Retinal pigment epithelial cell (primary cell): Measurements from ENCODE around the gene EWSR1.

Source experiments
- DNase-seq: peaks from one replicate; pipeline ENCODE4 v3.0.0-alpha.2; 2010; ENCODE audit warnings: low read depth
- H3K4me3 ChIP-seq: 2 replicates; pipeline ENCODE4 v1.5.1; 2011; ENCODE audit warnings: mild to moderate bottlenecking, low read length, control low read depth, moderate library complexity
- CTCF ChIP-seq: conservative IDR thresholded peaks from 2 replicates; pipeline ENCODE4 v1.5.1; 2011; ENCODE audit warnings: low read depth, low read length, control low read depth, inconsistent platforms

The EWSR1 gene

GRCh38 chr22:29253561-29254285 lies 14.3 kb upstream of the EWSR1 start:
- H3K4me3 ChIP-seq, result no peak overlapping the region
- DNase-seq, result no peak
- TF ChIP-seq CTCF, result no peak

GRCh38 chr22:29254286-29254660 lies 13.8 kb upstream of the EWSR1 start:
- H3K4me3 ChIP-seq, result no peak overlapping the region
- no peak for DNase-seq
- TF ChIP-seq CTCF, result no peak

- DNase-seq, result no peak
- H3K4me3 ChIP-seq, result no peak overlapping the region
- no peak for TF ChIP-seq CTCF
Measured at GRCh38 chr22:29255064-29255621, 12.9 kb upstream of the EWSR1 start.

GRCh38 chr22:29256606-29257325 lies 11.3 kb upstream of the EWSR1 start:
- H3K4me3 ChIP-seq, result no peak overlapping the region
- no peak for DNase-seq
- no peak for TF ChIP-seq CTCF

GRCh38 chr22:29257751-29258181 lies 10.3 kb upstream of the EWSR1 start:
- DNase-seq, result no peak
- TF ChIP-seq CTCF, result no peak

GRCh38 chr22:29258407-29259252 lies 9.4 kb upstream of the EWSR1 start:
- TF ChIP-seq CTCF, result no peak
- no peak for DNase-seq
- H3K4me3 ChIP-seq, result no peak overlapping the region

More at GRCh38 chr22:29257751-29258181, 10.3 kb upstream of the EWSR1 start:
- H3K4me3 ChIP-seq, result no peak overlapping the region
